ENCODE data around the gene LGMN. TPM values are rescaled to one million over a fixed set of nuclear protein-coding genes. Genes with fewer than 3 reads are reported as not detected.

The LGMN gene
- total and polyA plus RNA-seq, 4 donors: 86.0 to 164 (median 97.8) TPM

- intact Hi-C loops (cut with DNase I): no loop called here
- DNase-seq: peak; percentile 61 to 74
- Histone ChIP-seq H3K36me3 (ENCODE audit: control insufficient read depth in 1 of 2, insufficient read depth in 2 of 2, low read length in 1 of 2) (peaks cover 3 to 4% of the 10 kb centered on the region in 2 donors), H3K9me3 (ENCODE audit: control insufficient read depth, low read length) (no peaks in the 10 kb centered on the region), H3K27me3 (ENCODE audit: control insufficient read depth in 1 of 2, insufficient read depth in 2 of 2, low read length in 1 of 2) (no peaks in the 10 kb centered on the region), H3K4me1 (ENCODE audit: control insufficient read depth in 1 of 2, insufficient read depth in 2 of 2, low read length in 2 of 2) (no peaks in the 10 kb centered on the region), H3K4me3 (ENCODE audit: low read length in 2 of 2) (no peak overlapping the region), H3K27ac (ENCODE audit: low read depth in 1 of 2, low read length in 2 of 2) (no peak overlapping the region)
- WGBS, 2 donors: 81 to 84% methylated on average over 9 of the region's 9 CpGs
- no peak for ATAC-seq (ENCODE audit: low FRiP score)
Measured at GRCh38 chr14:92675976-92676375, 72.5 kb downstream of the LGMN start.

DNA sequence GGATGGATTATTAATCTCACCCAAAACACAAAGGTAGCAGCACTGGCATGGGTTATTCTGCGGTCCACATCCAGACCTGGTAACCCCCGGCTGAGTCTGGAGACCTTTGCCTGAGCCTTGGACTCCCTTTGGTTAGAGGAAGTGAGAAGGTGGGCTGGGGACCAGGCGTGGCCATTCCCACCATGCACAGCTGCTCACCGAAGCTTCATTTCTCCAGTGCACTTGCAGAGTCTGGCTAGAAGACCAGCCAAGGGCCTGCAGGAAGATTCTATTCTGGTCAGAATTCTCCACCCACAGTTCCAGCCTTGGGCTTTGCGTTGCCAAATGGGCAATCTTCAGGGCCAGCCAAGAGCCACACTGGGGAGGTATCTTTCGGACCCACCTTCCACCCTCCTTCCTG, 73.0 kb downstream of the LGMN start:
- 82 to 87% methylated on average over 6 of the region's 6 CpGs for WGBS, 2 donors
- no peaks in the 10 kb centered on the region for H3K9me3 ChIP-seq (ENCODE audit: control insufficient read depth, low read length)
- DNase-seq: peak; percentile 33 to 57
- no peaks in the 10 kb centered on the region for H3K27me3 ChIP-seq (ENCODE audit: control insufficient read depth in 1 of 2, insufficient read depth in 2 of 2, low read length in 1 of 2)
- no peak overlapping the region for H3K27ac ChIP-seq (ENCODE audit: low read depth in 1 of 2, low read length in 2 of 2)
- no peak overlapping the region for H3K4me3 ChIP-seq (ENCODE audit: low read length in 2 of 2)
- intact Hi-C loops (cut with DNase I): no loop called here
- H3K36me3 ChIP-seq (ENCODE audit: control insufficient read depth in 1 of 2, insufficient read depth in 2 of 2, low read length in 1 of 2): peaks cover 3 to 6% of the 10 kb centered on the region in 2 donors
- no peak for ATAC-seq (ENCODE audit: low FRiP score)
- no peaks in the 10 kb centered on the region for H3K4me1 ChIP-seq (ENCODE audit: control insufficient read depth in 1 of 2, insufficient read depth in 2 of 2, low read length in 2 of 2)

DNA sequence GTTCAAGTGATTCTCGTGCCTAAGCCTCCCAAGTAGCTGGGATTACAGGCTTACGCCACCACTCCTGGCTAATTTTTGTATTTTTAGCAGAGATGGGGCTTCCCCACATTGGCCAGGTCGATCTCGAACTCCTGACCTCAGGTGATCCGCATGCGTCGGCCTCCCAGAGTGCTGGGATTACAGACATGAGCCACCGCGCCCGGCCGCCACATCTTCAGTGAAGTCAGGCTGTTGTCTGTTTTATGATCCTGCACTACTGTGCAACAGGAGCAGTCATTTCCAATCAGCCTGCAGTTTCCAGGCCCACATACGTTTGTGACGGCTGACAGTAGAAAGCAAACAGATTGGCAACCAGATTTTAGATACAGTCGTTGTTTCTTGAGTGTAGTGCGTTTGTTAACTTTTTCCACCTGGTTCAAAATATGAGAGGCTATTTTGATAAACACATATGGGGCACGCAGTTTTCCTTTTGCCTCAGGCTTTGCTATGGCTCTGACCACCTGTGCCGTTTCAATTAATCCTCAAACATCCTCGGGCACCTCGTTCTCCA, 74.8 kb downstream of the LGMN start:
- Histone ChIP-seq H3K27ac (ENCODE audit: low read depth in 1 of 2, low read length in 2 of 2) (no peak overlapping the region), H3K9me3 (ENCODE audit: control insufficient read depth, low read length) (no peaks in the 10 kb centered on the region), H3K4me3 (ENCODE audit: low read length in 2 of 2) (no peak overlapping the region), H3K27me3 (ENCODE audit: control insufficient read depth in 1 of 2, insufficient read depth in 2 of 2, low read length in 1 of 2) (no peaks in the 10 kb centered on the region), H3K36me3 (ENCODE audit: control insufficient read depth in 1 of 2, insufficient read depth in 2 of 2, low read length in 1 of 2) (peaks cover 3 to 4% of the 10 kb centered on the region in 2 donors), H3K4me1 (ENCODE audit: control insufficient read depth in 1 of 2, insufficient read depth in 2 of 2, low read length in 2 of 2) (no peaks in the 10 kb centered on the region)
- WGBS, 2 donors: 79 to 91% methylated on average over 19 of the region's 19 CpGs
- intact Hi-C loops (cut with DNase I): no loop called here
- ATAC-seq (ENCODE audit: low FRiP score) (no peak), DNase-seq (peak; percentile 24 to 44)

DNA sequence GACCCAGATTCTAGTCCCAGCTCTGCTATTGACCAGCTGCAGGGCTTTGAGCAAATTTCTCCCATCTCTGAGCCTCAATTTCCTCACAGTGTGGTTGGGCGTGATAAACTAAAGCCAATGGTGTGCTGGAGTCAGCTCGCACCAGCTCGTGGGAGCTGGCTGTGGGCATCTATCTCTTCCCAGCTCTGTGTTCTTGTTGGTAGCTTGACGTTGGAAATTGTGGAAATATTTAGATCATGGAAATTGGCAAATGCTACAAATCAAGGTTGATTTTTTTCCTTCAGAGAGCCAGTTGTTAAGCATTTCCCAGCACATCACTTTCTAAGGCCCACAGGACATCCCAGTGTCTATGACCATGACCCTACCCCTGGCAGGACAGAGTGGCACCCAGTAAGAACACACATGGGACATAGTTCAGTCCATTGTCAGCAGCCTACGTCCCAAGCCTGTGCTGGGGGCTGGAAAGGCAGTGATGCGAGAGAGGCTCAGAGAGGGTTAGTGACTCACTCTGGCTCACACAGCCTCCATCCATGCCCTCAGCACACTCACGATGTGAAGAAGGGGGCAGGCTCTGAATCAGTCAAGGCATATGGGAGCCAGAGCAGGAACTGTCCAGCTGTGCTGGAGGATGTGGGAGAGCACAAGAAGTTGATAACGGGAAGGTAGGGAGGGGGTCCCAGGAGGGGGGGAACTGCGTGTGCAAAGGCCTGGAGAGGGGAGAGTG, 77.6 kb downstream of the LGMN start:
- no peak overlapping the region for H3K4me3 ChIP-seq (ENCODE audit: low read length in 2 of 2)
- no peaks in the 10 kb centered on the region for H3K9me3 ChIP-seq (ENCODE audit: control insufficient read depth, low read length)
- H3K27ac ChIP-seq (ENCODE audit: low read depth in 1 of 2, low read length in 2 of 2): no peak overlapping the region
- peaks cover 0 to 2% of the 10 kb centered on the region in 2 donors for H3K36me3 ChIP-seq (ENCODE audit: control insufficient read depth in 1 of 2, insufficient read depth in 2 of 2, low read length in 1 of 2)
- no peaks in the 10 kb centered on the region for H3K27me3 ChIP-seq (ENCODE audit: control insufficient read depth in 1 of 2, insufficient read depth in 2 of 2, low read length in 1 of 2)
- DNase-seq (no peak), ATAC-seq (ENCODE audit: low FRiP score) (no peak)
- H3K4me1 ChIP-seq (ENCODE audit: control insufficient read depth in 1 of 2, insufficient read depth in 2 of 2, low read length in 2 of 2): no peaks in the 10 kb centered on the region
- intact Hi-C loops (cut with DNase I): no loop called here
- WGBS, 2 donors: 72 to 73% methylated on average over 9 of the region's 9 CpGs

GRCh38 chr14:92670160-92670559, 78.3 kb downstream of the LGMN start:
- DNase-seq (no peak), ATAC-seq (ENCODE audit: low FRiP score) (no peak)
- H3K9me3 ChIP-seq (ENCODE audit: control insufficient read depth, low read length): no peaks in the 10 kb centered on the region
- H3K36me3 ChIP-seq (ENCODE audit: control insufficient read depth in 1 of 2, insufficient read depth in 2 of 2, low read length in 1 of 2): peaks cover 0 to 2% of the 10 kb centered on the region in 2 donors
- intact Hi-C loops (cut with DNase I): no loop called here
- WGBS, 2 donors: 65 to 73% methylated on average over 4 of the region's 4 CpGs
- no peaks in the 10 kb centered on the region for H3K27me3 ChIP-seq (ENCODE audit: control insufficient read depth in 1 of 2, insufficient read depth in 2 of 2, low read length in 1 of 2)
- H3K4me1 ChIP-seq (ENCODE audit: control insufficient read depth in 1 of 2, insufficient read depth in 2 of 2, low read length in 2 of 2): no peaks in the 10 kb centered on the region
- H3K4me3 ChIP-seq (ENCODE audit: low read length in 2 of 2): no peak overlapping the region
- no peak overlapping the region for H3K27ac ChIP-seq (ENCODE audit: low read depth in 1 of 2, low read length in 2 of 2)

GRCh38 chr14:92668276-92668973, 80.0 kb downstream of the LGMN start:
- H3K27me3 ChIP-seq (ENCODE audit: control insufficient read depth in 1 of 2, insufficient read depth in 2 of 2, low read length in 1 of 2): no peaks in the 10 kb centered on the region
- 73 to 80% methylated on average over 4 of the region's 4 CpGs for WGBS, 2 donors
- H3K9me3 ChIP-seq (ENCODE audit: control insufficient read depth, low read length): no peaks in the 10 kb centered on the region
- H3K4me3 ChIP-seq (ENCODE audit: low read length in 2 of 2): no peak overlapping the region
- intact Hi-C loops (cut with DNase I): no loop called here
- DNase-seq (no peak), ATAC-seq (ENCODE audit: low FRiP score) (no peak)
- peaks cover 0 to 2% of the 10 kb centered on the region in 2 donors for H3K36me3 ChIP-seq (ENCODE audit: control insufficient read depth in 1 of 2, insufficient read depth in 2 of 2, low read length in 1 of 2)
- no peaks in the 10 kb centered on the region for H3K4me1 ChIP-seq (ENCODE audit: control insufficient read depth in 1 of 2, insufficient read depth in 2 of 2, low read length in 2 of 2)
- H3K27ac ChIP-seq (ENCODE audit: low read depth in 1 of 2, low read length in 2 of 2): no peak overlapping the region

DNA sequence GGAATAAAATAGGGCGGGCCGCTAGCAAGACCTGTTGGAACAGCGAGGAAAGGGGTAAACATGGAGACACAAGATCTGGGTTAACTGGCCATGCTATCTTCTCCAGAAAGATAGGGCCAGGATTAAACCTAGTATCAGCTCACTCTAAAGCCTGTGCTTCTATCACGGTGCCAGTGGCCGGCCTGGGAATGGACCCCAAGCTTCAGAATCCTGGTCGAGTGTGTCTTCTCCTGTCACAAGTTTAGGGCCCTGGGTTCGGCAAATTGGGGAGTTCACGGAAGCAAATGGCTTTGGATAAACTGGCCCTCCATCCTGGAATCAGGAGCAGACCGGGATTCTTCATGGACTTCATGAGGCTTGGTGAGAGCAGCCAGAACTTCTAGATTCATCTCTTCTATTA, 82.2 kb downstream of the LGMN start:
- Histone ChIP-seq H3K4me3 (ENCODE audit: low read length in 2 of 2) (no peak overlapping the region), H3K36me3 (ENCODE audit: control insufficient read depth in 1 of 2, insufficient read depth in 2 of 2, low read length in 1 of 2) (peaks cover 0 to 2% of the 10 kb centered on the region in 2 donors), H3K4me1 (ENCODE audit: control insufficient read depth in 1 of 2, insufficient read depth in 2 of 2, low read length in 2 of 2) (no peaks in the 10 kb centered on the region), H3K9me3 (ENCODE audit: control insufficient read depth, low read length) (no peaks in the 10 kb centered on the region), H3K27ac (ENCODE audit: low read depth in 1 of 2, low read length in 2 of 2) (no peak overlapping the region), H3K27me3 (ENCODE audit: control insufficient read depth in 1 of 2, insufficient read depth in 2 of 2, low read length in 1 of 2) (no peaks in the 10 kb centered on the region)
- no peak for ATAC-seq (ENCODE audit: low FRiP score)
- DNase-seq: no peak
- intact Hi-C loops (cut with DNase I): no loop called here
- 93 to 96% methylated on average over 9 of the region's 9 CpGs for WGBS, 2 donors

DNA sequence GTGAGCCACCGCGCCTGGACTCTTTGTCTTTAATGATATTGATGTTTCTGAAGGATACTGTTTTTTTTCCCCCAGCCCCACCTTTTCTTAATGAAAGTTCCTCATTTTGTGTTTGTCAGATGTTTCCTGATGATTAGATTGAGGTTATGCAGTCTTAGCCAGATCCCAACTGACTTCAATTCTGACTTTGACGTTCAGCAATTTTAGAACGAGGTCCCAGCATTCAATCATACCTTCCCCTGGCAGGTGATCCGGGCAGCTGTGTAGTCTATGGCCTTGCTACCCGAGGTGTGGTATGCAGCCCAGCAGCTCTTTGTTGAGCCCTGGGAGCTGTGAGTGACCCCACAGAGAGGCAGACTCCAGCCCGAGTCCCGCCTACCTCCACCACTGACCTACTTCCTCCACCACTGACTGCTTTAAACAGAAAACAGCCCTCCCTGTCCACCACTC, 82.7 kb downstream of the LGMN start:
- intact Hi-C loops (cut with DNase I): no loop called here
- no peaks in the 10 kb centered on the region for H3K4me1 ChIP-seq (ENCODE audit: control insufficient read depth in 1 of 2, insufficient read depth in 2 of 2, low read length in 2 of 2)
- WGBS, 2 donors: 81% methylated on average over 8 of the region's 8 CpGs
- H3K36me3 ChIP-seq (ENCODE audit: control insufficient read depth in 1 of 2, insufficient read depth in 2 of 2, low read length in 1 of 2): peaks cover 0 to 2% of the 10 kb centered on the region in 2 donors
- H3K4me3 ChIP-seq (ENCODE audit: low read length in 2 of 2): no peak overlapping the region
- no peaks in the 10 kb centered on the region for H3K27me3 ChIP-seq (ENCODE audit: control insufficient read depth in 1 of 2, insufficient read depth in 2 of 2, low read length in 1 of 2)
- DNase-seq (no peak), ATAC-seq (ENCODE audit: low FRiP score) (no peak)
- H3K27ac ChIP-seq (ENCODE audit: low read depth in 1 of 2, low read length in 2 of 2): no peak overlapping the region
- no peaks in the 10 kb centered on the region for H3K9me3 ChIP-seq (ENCODE audit: control insufficient read depth, low read length)

Data from aorta (tissue), 5 donors.